ENCODE measurements around the gene TSPAN9.
A peak's percentile ranks its signal among the peaks of the same experiment; 100 is the strongest.

The TSPAN9 gene

DNA sequence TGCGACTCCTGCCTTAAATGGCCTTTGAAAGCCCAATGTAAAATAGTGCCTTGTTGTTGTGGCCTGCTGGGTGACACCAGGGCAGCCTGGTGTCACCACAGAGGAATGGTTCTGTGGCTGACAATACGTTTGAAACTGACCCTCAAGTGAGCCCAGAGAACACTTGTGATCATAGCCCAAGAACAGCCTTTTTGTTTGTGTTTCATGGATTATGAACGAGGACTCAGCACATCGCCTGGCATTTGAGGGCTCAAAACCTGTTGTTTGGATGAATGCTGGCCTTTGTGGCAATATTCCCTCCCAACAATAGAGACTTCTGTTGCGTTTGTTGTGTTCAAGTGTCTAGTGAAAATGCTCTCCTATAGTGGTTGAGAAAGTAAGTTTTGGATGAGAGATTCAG, 48.5 kb downstream of the TSPAN9 start:
- DNase-seq, result no peak

DNA sequence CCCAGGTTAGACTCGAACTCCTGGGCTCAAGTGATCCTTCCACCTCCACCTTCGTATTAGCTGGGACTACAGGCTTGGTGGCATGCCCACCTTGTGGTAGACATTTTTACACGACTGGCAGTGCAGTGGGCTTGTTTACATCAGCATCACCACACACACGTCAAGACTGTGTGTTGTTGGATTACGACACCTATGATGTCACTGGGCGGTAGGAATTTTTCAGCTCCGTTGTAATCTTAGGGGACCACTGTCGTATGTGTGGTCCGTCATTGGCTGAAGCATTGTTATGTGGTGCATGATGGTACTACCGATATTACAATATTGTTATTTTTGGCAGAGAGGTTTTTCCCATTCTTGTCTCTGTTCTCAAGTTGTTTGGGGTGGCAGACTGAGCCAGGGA, 50.7 kb downstream of the TSPAN9 start:
- no peak for DNase-seq

DNA sequence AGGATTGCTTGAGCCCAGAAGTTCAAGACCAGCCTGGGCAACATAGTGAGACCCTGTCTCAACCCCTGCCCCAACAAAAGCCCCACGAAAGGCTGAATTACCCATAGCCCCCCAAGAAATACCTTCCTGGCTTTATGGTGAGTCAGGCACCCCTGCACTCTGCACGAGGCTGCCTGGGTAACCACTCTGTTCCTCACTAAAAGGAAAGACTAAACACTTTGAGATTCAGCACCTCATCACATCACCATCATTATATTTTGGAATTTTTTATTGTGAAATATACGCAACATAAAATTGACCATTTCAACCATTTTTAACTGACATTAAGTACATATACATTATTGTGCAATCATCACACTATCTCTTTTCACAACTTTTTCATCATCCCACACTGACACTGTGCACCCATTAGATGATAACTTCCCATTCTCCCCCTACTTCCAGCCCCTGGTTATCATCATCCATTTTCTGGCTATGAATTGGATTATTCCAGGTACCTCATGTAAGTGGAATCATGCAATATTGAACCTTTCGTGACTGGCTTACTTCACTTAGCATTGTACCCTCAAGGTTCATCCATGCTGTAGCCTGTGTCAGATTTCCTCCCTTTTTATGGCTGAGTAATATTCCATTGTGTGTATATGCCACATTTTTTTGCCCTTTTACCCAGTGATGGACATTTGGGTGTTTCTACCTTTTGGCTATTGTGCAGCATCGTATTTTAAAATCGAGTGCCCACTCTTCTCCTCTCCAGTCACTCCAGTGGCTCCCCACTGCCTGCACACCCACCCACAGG, 51.5 kb downstream of the TSPAN9 start:
- no peak for DNase-seq

DNA sequence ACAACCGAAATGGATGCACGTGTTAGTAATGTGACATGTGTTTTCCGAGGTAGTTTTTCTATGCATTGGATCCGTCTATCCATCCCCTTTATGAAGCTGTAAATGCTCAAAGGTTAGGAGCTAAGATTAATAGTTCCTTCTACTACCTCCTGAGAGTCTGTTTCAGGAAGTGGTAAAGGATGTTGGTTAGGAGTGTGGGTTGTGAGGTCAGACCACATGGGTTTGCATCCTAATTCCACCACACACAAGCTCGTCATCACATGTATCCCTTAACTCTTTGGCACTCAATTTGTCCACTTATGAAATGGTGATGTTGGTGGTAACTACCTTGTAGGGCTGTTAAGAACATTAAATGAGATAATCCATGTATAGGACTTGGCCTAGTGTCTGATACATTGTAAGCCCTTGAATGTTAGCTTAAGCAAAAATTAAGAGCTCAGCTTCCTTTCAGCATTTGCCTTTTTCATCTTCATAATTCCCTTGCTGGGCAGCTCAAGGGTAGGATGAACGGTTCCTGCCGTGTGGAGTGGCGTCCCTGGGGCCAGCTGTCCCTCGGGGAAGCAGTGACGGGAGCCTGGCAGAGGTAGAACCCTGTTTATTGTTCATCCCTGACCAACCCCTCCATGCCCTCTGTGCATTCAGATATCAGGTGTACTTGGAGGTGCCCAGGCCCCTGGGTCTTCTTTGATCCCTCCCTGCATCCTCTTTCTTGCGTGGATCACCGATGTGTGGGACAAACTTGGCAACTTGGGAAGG, 52.3 kb downstream of the TSPAN9 start:
- no peak for DNase-seq

DNA sequence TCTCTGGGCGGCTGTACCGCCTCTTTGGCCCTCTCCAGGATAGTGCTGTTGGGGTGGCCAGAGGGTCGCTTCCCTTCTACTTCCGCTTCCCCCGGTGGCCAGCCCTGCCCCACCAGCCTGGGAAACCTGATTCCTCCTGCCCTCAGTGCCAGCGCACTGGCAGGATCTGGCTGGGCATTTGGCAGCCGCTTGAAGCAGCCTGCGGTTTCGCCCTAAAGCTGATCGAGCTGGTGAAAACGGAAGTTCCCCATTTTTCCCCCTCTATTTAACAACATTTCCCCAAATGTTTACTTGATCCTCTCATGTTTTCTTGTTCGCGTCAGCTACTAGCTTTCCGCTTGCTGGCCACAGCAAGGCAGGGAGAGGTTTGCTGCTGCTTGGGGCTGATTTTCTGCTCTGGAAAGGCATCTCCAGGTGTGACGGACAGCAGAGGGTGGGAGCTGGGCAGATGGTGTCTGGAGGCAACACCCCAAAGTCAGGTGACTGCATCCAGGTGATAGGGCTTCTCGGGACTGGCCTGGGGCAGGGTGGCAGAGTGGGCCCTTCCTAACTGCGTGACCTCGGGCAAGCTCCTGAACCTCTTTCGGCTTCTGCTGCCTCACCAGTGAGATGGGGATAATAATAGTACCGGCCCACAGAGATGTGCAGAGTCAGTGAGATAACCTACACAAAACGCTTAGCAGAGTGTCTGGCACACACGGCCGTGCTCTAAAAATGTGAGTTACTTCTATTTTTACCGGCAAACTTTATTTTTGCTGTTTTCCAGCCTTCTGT, 53.1 kb downstream of the TSPAN9 start:
- no peak for DNase-seq

DNA sequence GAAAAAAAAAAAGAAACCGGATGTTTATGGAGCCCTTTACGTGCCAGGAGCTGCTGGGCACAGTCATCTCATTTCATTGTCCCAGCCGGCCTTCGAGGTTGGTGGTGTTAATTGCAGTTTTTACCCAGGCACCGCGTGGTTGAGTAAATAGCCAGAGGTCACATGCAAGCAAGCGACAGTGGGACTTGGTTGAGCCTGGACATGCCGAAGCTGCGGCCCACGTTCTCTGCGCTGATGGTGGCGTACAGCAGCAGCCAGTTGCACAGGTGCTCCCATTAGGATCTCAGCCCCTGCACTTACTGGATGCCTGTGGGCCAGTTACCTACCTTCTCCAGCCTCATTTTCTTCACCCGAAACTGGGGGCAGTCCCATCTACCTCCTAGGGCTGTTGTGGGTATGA, 54.0 kb downstream of the TSPAN9 start:
- no peak for DNase-seq

DNA sequence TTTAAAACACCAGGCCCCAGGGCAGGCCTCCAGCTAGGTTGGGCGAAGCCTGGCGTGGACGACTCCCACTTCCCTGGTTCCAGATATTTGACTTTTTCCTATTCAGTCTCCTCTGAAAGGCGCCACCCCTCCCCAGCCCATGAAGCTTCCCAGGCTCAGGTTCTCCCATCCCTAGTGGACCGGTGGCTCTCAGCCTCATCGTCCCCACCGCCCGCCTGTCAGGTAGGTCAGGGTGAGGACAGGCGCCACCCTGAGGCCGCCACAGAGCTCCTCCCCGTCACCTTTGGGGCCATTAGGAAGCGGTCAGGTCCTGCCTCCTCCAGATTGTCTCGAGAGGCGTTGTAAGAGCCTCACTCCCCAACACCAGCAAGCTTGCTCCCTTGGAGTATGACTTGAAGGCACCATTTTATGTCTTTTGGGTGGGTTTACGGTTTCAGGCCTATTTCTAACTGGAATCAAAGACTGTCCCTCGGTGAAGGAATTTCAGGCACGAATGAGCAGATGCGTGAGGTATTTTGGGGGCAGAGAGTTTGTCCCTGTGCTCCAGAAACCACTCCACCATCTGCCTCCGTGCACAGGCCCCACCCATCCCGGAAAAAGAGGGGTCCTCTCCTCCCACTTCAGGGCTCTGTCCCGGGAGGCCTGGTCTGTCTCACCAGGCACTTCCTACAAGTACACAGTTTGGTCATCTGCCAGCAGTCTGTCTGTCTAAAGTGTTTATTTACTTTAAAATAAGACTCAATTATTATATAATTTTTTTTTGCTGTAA, 55.6 kb downstream of the TSPAN9 start:
- no peak for DNase-seq

DNA sequence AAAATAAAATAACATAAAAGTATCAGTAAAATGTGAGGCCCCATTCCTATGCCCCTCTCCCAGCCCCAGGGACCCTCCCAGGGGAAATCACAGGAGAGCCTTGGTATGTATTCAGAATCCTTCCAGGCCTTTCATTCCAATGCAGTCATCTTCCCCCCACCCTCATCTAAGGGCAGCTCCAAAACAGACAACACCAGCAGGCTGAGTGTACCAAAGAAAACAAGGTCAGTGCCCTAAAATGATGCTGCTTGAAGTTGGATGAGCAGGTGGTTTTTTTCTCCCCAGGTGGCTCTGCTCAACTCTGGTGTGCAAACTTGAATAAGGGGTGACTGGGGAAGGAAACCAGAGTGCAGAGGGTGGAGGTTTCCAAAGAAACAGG, 56.2 kb downstream of the TSPAN9 start:
- DNase-seq, result no peak

DNA sequence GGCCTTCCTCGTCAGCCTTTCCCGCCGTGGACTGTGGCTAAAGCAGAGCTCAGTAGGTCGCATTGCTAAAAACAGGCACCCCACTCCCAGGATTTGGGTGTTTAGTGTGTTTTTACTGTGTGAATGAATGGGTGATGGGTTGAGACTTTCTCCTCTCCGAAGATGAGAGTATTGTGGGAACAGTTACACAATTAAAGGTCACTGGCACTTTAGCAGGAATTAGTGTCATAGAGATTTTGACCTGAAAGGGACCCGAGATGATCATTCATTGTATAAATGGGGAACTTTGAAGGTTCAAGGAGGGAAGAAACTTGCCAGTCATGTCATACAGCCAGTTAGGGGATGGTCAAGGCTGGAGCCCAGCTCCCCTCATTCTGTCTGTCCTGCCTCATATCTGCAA, 56.9 kb downstream of the TSPAN9 start:
- DNase-seq, result no peak

DNA sequence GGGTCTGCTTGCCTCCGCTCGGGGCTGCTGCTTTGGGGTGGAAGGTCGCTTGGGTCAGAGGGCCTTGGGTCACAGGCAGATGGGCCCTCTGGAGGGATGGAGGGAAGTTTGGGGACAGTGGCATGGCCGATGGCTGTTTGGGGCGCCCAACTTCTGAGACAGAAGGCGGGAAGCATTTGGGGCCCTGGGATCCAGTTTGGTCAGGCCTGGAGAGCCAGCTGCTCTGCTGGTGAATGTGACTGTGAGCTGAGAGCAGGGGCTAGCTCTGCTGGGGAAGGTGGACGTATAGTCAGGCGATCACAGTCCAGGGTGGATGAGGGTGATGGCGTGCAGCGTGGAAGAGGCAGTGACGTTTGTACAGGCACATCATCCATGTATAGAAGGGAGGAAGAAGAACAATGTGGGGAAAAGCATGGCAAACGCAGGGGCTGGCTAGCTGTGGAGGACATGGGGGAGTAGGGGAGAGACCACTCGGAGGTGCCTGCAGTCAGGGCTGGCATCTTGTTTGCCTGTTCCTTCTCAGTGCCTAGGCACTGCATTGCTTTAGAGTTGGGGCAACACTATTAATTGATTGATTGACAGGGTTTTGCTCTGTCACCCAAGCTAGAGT, 57.5 kb downstream of the TSPAN9 start:
- no peak for DNase-seq

DNA sequence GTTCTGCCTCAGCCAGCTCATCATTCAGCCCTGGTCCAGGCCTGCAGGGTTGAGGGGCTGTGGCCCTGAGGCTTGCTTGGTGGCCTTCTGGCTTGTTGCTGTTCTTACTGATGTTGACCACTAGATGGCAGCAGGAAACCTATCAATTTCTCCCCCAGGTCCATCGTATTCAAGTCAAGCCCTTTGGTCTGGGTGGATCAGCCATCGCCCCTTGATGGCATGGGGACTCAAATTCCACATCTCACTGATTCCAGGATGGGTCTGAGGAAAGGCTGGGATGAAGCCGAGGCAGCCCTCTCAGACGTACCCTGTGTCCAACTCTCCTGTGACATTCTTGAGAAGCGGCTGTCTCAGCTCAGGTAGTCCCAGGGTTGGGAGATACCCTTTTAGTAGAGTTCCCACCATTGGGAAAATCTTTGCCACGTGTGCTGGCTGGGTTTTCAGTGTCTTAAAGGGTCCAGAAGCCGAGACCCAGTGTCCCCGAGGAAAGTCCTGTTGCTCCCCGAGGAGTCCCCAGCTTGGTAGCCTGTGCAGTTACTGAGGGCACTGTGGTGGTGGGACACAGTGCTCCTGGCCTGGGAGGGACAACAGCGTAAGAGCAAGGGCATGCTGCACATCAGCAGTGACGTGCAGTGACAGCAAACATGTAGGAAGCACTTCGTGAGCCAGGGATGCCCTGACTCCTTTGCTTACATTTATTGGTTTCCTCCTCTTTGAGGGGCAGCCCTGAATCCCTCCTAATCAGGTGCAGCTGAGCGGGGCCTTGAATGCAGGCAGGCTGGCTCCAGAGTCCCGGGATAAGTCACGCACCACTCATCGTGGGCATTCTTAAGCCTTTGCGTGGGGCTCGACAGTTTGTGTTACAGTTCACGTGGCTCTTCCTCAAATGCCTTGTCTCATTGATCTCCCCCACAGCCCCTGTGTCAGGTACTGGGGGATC, 58.6 kb downstream of the TSPAN9 start:
- peak; percentile 27 for DNase-seq

DNA sequence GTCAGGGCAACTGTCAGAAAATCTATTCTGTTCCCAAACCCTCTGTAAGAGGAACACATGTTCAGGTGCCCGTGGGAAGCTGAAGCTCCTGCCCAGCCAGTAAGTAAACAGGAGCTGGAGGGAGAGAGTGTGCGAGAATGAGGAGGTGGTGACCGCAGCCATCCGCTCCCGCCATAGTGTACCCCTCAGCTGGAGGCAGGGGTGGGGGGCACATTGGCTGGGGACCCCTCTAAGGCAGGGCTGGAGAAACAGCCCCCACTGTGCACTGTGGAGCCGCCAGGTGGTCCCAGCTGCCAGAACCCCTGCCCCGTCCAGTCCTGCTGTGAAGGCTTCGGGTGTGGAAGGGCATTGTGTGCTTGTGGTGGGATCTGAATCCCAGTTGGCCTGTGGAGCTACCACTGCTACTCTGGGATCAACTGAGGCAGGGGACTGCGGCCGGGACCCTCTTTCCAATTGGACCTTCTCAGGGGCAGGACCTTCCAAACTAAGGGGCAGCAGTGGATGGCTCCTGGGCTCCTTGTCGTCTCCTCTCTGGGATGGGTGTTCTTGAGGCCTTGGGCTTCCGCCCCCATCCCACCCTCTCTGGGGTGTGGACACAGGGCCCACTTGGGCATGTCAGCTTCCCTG, 59.6 kb downstream of the TSPAN9 start:
- no peak for DNase-seq

DNA sequence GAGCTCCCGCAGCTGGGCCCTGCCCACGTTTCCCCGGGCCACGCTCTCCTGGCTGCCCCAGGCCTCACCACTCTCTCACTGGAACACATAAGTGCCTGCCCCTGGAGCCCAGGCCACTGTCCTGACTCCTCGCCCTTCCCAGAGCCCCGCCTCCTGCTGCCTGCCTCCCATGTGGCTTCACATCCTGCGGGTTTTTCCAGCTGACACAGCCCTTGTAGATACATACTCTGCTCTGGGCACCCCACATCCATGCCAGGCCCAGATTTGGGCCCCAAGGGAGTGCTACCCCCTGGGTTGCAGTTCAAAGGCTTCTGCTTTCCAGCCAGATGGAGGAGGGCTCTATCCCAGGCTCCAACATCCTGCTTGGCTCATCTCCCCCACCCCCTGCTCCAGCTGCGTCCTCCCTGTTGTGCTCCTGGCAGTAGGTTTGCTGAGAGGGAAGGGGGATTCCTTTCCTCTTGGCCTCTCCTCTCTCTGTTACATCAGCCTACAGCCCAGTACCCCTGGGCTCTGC, 60.1 kb downstream of the TSPAN9 start:
- no peak for DNase-seq

DNA sequence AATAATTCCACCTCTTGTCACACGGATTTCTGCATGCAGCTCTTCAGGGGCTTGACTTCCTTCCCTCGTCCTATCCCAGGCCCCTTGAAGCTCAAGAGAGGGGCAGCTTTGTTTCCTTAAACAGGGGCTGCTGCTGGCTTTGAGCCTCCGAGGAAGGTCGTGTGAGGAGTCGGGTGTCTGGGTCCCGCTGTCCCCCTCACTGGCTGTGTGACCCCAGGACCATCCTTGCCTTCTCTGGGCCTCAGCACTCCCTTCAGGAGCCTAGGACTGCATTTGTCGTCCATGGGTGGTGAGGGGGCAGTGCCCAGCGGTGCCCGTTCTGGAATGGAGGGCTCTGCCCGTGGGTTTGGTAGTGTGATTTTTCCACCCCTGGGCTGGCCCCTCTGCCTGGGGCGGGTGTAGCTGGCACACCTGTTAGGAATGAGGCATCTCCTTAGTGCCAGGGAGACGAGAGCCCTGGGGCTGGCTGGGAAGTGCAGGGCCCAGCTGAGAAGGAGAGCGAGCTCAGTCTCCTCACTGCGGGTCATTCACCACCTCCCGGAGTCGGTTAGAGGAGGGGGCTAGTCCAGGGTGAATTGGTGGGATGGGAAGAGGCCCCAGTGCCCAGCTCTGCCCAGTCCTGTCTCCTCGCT, 60.8 kb downstream of the TSPAN9 start:
- no peak for DNase-seq

DNA sequence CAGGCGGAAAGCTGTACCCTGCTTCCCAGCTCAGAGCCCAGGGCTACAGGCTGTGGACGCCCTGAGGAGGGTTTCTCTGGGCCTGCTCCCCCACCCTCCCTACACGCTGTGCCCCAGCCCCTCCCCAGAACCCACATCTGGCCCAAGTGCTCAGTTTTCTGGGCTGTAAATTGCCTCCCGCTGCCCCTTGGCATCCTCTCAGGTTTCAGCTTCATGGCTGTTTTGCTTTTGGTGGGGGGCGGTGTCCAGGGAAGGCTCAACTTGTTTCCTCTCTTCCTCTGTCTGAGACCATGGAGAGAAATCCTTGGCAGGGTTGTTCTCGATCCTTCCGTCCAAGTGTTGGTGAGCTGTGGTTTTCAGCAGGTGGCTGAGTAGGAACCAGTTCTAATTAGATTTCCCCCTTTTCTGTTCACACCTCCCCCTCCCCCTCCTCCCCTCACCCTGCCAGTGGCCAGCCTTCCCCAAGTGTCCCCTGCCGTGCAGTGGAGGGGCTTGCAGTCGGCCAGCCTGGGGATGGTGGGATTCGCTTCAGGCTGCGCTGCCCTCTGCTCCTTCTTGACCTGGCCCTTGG, 61.8 kb downstream of the TSPAN9 start:
- DNase-seq, result no peak

DNA sequence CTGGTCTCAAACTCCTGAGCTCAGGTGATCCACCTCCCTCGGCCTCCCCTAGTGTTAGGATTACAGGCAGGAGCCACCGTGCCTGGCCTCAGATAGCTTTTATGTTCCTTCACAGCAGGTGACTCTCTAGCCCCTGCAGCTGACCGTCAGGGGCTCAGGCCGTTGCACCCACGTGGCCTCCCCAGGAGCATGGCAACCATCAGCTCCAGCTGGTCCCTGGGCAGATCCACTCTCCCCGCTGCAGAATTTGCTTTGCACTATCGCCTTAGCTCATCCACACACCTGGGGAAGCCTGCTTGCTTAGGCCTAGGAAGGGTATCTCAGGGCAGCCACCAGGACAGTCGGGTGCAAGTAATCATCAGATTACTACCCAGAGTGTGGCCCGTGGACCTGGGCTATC, 62.6 kb downstream of the TSPAN9 start:
- no peak for DNase-seq

DNA sequence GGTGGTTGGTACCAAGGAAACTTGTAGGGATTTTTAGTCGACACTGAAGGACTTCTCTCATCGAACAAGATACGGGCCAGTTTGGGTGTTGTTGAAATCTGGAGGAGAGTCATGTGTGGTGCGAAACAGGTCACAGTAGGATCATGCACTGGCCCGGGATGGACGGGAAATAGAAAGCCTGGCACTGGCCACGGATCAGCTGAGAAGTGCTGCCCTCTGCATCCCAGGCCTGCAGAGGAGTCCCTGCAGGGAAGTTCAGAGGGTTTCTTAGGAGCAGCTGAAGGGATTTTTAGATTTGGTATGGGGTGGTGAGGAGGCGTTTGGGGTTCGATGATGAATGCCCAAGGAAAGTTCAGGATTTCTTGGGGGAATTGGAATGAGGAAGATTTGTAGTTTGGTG, 63.1 kb downstream of the TSPAN9 start:
- no peak for DNase-seq

DNA sequence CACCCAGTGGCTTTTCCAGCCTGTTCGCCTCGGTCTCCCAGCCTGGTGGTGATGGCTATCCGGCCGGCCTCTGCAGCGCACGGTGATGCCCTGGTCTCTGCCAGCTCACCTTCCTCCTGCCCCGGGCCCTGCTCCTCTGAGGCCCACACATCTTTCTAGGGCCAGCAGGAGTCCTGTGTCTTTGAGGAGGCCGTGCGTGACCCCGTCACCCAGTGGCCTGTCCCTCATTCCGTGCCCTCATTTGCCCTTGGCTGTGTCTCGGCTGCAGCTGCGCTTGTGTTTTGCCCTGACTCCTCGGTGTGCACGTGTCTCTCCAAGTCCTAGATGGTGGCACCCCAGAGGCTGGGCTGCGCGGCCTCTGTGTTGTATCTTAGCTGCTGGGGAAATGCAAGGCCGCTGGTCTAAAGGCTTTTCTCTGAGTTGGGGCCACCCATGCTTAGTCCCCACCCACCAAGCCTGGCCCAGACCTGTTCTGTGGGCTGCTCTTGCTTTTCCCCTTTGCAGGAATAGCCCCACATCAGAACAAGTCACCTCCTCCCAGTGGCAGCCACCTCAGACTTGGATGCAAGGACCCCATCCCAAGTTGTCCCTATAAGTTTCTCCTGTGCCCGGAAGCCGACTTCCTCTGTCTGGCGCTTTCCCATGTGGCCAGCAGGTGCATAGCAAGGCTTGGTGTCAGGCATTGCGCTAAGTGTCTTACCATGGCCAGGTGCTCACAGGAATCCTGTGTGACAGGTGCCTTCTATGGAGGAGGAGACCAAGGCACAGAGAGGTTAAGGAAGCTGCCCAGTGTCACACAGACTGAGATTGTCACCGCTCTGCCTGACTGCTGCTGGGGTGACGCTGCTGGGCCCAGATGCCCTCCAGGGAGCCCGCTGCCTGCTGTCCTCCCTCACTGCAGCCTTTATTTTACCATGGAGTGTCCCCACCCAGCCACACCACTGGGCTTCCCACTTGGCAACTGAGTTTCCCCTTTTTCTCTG, 64.5 kb downstream of the TSPAN9 start:
- no peak for DNase-seq
